ENCODE results near the gene AGPAT3.
A peak's percentile ranks its signal among the peaks of the same experiment; 100 is the strongest.

Gene AGPAT3

DNA sequence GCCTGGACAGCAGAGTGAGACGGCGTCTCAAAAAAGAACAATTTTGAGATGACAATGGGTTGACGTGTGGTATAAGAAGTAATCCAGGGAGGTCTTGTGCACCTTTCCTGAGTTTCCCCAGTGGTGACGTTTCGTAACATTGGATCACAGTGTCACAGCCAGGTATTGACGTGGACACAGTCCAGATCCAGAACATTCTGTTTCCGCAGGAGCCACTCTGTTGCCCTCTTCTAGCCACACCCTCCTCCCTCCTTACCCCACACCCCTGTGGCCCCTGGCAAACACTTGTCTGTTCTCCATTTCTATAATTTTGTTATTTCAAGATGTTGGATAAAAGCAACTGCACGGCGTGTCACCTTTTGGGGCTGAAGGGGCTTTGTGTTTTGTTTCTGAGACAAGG, 140.6 kb downstream of the AGPAT3 start:
- no peak for DNase-seq

DNA sequence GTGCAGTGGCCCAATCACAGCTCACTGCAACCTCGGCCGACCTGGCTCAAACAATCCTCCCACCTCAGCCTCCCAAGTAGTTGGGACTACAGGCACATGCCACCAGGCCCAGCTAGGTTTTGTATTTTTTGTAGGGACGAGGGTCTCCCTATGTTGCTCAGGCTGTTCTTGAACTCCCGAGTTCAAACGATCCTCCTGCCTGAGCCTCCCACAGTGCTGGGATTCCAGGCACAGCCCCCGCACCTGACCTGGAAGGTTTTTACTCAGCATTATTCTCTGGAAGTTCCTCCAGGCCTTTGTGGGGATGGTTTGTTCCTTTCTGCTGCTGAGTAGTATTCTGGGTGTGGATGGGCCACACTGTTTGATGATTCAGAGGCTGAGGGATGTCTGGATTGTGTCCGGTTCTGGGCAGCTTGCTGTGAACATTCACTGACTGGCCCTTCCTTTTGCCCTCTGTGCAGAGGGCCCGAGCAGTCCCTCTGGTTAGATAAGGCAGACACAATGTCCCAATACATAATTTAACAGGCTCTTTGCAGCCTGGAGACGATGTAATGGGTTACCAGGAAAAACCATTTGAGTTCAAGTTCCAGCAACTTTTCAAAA, 141.1 kb downstream of the AGPAT3 start:
- DNase-seq = no peak

DNA sequence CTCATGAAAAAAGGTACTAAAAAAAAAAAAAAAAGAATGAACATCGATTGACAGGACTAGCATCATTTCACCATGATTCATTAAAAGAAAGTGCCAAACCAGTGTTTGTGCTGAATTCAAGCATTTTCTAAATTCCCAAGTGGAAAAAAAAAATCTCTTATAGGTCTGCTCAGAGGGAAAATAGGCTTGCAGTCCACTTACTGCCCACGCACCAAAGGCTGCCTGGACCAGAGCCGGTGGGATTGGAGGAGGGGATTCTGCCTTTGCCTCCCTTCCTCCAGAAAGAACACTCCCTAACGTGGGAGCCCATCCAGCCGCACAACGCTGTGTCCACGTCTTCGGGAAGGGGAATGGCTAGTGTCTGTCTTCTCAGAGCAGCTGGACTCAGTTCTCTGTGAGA, 141.6 kb downstream of the AGPAT3 start:
- no peak for DNase-seq

- no peak for DNase-seq
Measured at GRCh38 chr21:44010429-44010828, 145.4 kb downstream of the AGPAT3 start.

DNA sequence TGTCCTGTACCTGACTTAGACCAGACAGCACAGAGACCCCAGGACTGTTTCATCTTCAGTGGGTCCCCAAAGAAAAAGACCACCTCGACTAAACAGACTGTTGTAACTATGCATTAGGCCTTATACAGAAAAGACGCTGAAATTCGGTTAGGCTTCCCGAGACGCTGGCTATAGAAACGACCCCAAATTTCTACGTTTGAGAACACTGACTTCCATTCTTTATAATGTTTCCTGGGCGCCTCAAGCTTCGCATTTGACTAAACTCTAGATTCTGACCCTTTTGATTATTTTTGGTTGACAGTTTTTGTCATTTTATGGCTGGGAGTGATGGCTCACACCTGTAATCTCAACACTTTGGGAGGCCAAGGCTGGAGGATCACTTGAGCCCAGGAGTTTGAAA, 146.1 kb downstream of the AGPAT3 start:
- no peak for DNase-seq

- peak; percentile 93 for DNase-seq
Measured at GRCh38 chr21:44011579-44012473, 146.8 kb downstream of the AGPAT3 start, which contains the start of gene TRAPPC10. TSS of gene TRAPPC10 (plus strand) at chr21:44012309. CDS start at chr21:44012494, 185 bp downstream.

- DNase-seq = peak; percentile 91
Measured at GRCh38 chr21:44012474-44013379, 147.7 kb downstream of the AGPAT3 start.

DNA sequence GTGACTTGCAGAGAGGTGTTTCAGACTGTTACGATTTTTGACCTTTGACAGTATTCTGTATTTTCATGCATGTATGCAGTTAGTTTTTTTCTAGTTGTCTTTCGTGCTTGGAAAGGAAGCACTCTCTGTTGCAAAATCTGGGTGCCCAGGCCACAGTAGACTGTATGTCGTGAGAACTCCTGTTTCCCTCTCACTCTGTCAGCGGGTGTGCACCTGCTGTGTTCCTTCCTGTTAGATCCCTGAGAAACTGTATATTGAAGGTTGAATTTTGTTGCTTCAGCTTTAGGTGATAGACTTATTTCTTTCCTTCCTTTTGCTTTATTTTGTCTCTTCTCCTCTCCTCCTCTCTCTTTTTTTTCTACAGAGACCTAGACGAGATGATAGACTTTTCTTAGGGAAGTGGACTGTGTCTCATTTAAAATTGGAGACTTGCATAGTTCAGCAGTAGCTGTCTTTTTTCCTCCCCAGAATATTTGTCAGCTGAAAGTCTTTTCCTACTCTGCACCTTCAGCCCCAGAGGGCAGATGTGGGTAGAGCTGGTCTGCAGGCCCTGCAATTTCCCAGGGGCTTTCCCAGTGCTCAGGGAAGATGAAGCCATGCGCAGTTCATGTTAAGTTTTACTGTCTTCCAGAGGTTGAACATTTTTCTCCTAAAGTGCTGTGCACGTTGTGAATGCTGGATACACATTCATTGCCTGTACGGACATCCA, 148.5 kb downstream of the AGPAT3 start:
- DNase-seq = peak; percentile 64

- DNase-seq = no peak
Measured at GRCh38 chr21:44017601-44018000, 152.6 kb downstream of the AGPAT3 start.

DNA sequence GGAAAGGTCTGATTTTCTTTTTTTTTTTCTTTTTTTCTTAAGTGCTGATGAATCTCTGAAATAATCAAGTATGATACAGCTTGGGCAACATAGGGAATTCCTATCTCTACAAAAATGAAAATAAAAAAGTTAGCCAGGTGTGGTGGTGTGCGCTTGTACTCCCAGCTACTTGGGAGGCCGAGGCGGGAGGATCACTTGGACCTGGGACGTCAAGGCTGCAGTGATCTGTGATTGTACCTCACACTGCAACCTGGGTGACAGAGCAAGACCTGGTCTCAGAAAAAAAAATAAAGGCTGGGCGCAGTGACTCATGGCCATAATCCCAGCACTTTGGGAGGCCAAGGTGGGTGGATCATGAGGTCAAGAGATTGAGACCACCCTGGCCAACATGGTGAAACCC, 153.1 kb downstream of the AGPAT3 start:
- no peak for DNase-seq

DNA sequence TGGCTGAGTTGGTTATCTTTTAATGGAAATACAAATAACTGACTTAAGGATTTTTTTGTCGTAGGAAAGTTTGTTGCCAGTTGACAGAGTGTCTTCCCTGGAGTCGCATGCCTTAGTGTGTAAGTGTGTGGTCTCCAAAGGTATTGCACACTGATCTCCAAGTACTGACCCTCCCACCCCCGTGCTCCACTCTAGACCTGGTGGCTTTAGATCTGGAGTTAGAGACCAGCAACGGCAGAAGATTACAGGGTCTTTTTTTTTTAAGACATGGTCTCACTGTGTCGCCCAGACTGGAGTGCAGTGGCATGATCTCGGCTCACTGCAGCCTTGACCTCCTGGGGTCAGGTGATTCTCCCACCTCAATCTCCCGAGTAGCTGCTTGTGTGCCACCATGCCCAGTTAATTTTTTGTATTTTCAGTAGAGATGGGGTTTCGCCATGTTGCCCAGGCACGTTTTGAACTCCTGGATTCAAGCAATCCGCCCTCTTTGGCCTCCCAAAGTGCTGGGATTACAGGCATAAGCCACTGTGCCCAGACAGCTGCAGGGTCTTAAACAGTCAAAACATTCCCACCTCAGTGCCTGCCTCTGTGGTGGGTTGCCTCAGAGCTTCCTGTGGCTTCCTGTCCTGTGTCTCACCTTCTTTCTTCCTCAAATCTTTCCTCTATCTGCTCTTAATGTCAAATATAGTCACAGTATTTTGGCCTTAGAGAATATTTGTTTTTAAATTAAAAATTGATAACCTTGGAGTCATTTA, 154.0 kb downstream of the AGPAT3 start:
- no peak for DNase-seq

DNA sequence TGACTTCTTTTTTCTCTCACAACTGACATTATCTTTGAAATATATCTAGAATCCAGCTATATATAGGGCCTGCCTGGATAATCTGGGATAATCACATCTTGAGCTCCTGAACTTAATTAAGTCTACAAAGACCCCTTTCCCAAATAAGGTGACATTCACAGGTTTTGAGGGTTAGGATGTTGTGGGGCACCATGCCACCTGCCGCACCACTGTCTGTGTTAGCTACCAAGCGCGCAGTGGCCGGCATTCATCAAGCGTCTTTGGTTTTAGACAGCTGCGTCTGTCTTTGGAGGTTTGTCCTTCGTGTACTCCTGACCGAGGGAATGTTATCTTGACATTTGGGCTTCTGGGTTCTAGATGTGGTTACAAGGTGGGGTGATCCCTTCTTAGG, 154.5 kb downstream of the AGPAT3 start:
- no peak for DNase-seq

DNA sequence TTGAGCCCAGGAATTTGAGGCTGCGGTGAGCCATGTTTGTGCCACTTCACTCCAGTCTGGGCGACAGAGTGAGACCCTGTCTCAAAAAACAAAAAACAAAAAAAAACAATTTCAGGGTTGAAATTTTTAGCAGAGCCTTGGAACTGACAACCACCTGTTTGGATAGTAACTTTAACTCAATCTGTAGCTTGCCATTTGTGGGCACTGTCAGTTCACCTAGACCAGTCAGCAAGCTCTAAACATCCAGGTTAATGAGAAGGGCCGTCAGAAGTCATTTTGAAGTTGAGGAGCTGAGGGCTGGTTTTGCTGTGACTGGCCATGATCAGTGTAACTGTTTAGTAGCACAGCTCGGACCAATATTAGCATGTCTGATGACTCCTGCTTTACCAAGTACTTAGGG, 155.5 kb downstream of the AGPAT3 start:
- no peak for DNase-seq

- no peak for DNase-seq
Measured at GRCh38 chr21:44021064-44021463, 156.0 kb downstream of the AGPAT3 start.

DNA sequence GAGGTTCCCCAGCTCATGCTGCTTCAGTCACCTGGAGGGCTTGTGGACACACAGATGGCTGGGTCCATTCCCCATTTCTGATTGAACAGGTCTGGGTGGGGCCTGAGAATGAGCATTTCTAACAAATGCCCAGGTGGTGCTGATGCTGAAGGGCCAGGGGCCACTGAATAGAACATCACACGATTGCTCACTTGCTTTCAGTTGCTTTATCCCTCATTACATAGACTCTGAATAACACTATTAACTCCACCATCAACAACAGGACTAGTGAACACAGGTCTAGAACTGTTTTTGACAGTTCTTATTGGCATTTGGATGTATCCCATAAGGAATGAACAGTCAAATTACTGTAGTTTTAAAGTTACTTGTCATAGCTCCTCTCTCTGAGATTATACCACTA, 159.2 kb downstream of the AGPAT3 start:
- no peak for DNase-seq

DNA sequence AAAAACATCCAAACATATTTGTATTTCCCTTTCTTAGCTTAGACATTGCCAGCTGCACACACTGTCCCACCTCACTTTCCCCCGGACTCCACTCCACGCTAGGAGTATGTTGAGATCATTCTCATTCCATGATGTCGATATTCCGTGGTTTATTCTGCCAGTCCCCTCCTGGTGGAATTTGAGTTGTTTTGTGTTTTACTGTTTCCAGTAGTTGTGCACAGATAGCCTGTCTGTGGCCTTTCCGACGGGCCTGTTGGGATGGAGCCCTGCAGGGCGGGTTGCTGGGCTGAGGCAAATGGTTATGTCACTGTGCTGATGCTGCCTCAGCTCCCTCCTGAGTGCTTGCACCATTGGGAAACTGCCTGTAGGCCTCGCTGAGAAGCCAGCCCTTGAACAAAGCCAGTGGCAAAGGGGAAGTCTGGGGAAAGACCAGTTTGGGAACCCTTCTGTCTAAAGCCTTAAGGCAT, 159.9 kb downstream of the AGPAT3 start:
- DNase-seq = no peak

- DNase-seq = no peak
Measured at GRCh38 chr21:44027607-44028286, 162.7 kb downstream of the AGPAT3 start.

DNA sequence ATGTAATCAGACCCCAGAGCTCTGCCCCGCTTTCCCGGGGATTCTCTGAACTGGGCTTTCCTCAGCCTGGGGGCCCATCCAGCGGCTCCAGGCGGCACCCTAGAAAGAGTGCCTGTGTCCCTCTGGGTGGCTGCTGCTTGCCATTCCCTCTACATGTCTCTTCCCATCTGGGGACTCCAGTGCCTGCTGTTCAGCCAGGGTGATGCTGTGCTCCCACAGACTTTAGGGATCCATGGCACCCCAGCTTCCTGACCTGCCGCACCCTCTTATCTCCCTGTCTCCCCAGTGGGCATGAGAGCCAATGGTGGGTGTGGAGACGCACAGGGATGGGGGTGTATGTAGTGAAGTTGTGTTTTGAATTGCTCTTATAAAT, 163.2 kb downstream of the AGPAT3 start:
- no peak for DNase-seq

GRCh38 chr21:44029460-44030087, 164.6 kb downstream of the AGPAT3 start:
- DNase-seq = no peak

GRCh38 chr21:44035244-44035643, 170.2 kb downstream of the AGPAT3 start:
- DNase-seq = no peak

Measured in RPMI8226 (cell line).